ENCODE measurements around the gene GDF3. TPM values are rescaled to one million over a fixed set of nuclear protein-coding genes. Genes with fewer than 3 reads are reported as not detected.
"Not testable (repeated sequence)": the region's sequence is repeated elsewhere in the genome, so short reads cannot be mapped to it uniquely, and the experiment has no call there.

The GDF3 gene
- total and polyA plus RNA-seq, 9 of the 15 experiments (the other 6 are each of a cell fraction or from before 2014, with no cell fraction given): not detected

DNA sequence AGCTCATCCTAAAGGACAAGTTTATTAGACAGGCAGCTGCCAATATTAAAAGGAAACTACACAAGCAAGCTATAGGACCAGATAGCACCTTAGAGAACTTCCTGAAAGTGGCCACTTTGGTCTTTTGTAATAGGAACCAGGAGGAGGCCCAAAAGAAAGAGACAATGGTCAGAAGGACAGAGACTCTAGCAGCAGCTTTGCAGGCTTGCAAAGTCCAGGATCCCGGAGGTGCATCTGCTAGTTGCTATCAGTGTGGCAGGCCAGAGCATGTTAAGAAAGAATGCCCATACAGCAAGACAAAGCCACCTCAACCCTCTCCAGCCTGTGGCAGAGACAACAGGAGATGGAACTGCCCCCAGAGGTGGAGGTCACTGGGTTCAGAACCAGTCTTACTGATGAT lies 53.3 kb downstream of the GDF3 start:
- no peak for ATAC-seq
- Histone ChIP-seq H3K79me2 (ENCODE audit: control insufficient read depth, insufficient read depth, low read length) (no peaks in the 10 kb centered on the region), H3K4me2 (ENCODE audit: insufficient read depth, low read length) (no peak overlapping the region), H3K27ac (ENCODE audit: extremely low read depth, low read depth, low read length) (no peak overlapping the region), H3K9me1 (ENCODE audit: control insufficient read depth, insufficient read depth, low read length) (no peaks in the 10 kb centered on the region), H3K9me3 (replicated peaks; ENCODE audit: control insufficient read depth, insufficient read depth, low read depth, low read length) (no peaks in the 10 kb centered on the region), H3K27me3 (ENCODE audit: control insufficient read depth in 2 of 2, insufficient read depth in 2 of 2, low read length in 2 of 2) (no peaks in the 10 kb centered on the region), H2AFZ (ENCODE audit: low read depth, low read length) (no peak overlapping the region), H3K36me3 (ENCODE audit: control insufficient read depth, insufficient read depth, low read length) (no peaks in the 10 kb centered on the region), H4K20me1 (replicated peaks; ENCODE audit: control insufficient read depth, insufficient read depth, low read length) (no peaks in the 10 kb centered on the region), H3K4me3 (no peak overlapping the region), H3K9ac (ENCODE audit: insufficient read depth in 1 of 2, low read depth in 2 of 2, low read length in 2 of 2) (no peak overlapping the region), H3K4me1 (replicated peaks in 1 of 2; ENCODE audit: control insufficient read depth in 2 of 2, insufficient read depth in 2 of 2, low read length in 2 of 2) (no peaks in the 10 kb centered on the region; a peak in 1 of 5 replicates)
- BruUV-seq (replicated peaks): no TSS peak
- CTCF ChIA-PET (ENCODE audit: low intra/inter-chr PET ratio): interaction anchor here (0.6 kb wide), 1 partner anchor 291 kb away, joined by 3 read pairs; no protein-coding TSS in a partner anchor
- no peak for TF ChIP-seq ZBTB8A (IDR thresholded peaks at IDR 0.05; ENCODE audit: partially characterized antibody)
- TF ChIP-seq NFXL1 (CRISPR knock-in tag; IDR thresholded peaks at IDR 0.05): no peak
- TF ChIP-seq, protein P1, sequence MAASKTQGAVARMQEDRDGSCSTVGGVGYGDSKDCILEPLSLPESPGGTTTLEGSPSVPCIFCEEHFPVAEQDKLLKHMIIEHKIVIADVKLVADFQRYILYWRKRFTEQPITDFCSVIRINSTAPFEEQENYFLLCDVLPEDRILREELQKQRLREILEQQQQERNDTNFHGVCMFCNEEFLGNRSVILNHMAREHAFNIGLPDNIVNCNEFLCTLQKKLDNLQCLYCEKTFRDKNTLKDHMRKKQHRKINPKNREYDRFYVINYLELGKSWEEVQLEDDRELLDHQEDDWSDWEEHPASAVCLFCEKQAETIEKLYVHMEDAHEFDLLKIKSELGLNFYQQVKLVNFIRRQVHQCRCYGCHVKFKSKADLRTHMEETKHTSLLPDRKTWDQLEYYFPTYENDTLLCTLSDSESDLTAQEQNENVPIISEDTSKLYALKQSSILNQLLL (CRISPR knock-in tag; IDR thresholded peaks at IDR 0.05; ENCODE audit: borderline replicate concordance): no peak
- TF ChIP-seq ZNF146 (CRISPR knock-in tag; IDR thresholded peaks at IDR 0.05; ENCODE audit: unreplicated experiment): no peak
- TF ChIP-seq SMAD3 (CRISPR knock-in tag; conservative IDR thresholded peaks at IDR 0.05): no peak
- no peak for TF ChIP-seq NCOA6 (IDR thresholded peaks at IDR 0.05)
- TF ChIP-seq STAT5A (IDR thresholded peaks at IDR 0.05; ENCODE audit: borderline replicate concordance, low read length): no peak
- TF ChIP-seq EZH2 (IDR thresholded peaks at IDR 0.05; ENCODE audit: borderline replicate concordance, low read depth, low read length): no peak
- TF ChIP-seq, protein P2, sequence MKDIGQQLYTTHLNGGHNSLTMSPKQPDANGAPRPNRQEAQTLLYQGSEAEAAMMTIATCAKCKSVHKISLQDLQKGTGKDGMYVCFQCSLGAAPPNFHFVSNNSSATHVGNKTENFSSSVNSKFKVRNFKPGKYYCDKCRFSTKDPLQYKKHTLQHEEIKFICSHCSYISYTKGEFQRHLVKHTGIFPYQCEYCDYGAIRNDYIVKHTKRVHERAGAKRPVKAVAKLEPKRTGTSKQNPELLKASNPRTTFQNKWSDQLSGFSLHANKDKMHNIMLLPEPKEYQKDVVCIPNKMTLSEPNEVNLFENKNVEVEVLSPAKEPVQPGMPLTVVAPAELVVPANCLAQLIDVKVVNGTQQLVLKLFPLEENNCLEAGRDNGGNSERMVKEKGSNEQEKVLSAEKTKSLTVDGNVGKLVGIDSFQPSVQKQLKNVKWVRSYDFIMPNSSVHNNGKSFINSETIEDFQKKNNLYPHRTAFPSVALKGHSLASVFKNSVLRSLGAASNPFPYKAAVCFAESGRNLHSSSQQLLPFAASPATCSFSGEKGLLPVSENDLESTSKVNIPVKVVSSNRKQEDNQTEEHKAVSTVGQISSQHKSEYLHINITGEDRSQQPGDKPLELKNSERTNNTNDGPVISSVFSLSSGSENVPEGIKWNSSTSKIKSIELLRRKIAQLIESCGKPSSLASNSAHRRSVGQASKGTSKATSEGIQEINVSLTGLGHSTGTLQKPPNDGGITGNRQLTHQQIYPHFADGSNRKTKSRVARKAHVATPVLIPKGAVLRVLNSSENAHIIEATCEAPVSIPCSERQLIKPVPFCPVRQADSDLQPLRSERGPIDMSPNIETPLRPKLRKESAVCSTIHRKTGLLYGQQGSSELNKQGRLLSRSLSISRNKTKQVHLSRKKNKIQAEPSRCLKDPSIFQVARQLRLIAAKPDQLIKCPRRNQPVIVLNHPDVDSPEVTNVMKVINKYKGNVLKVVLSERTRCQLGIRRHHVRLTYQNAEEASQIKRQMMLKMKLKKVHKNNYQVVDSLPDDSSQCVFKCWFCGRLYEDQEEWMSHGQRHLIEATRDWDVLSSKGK (CRISPR knock-in tag; IDR thresholded peaks at IDR 0.05): no peak
- no peak for TF ChIP-seq RBM34 (IDR thresholded peaks at IDR 0.05; ENCODE audit: borderline replicate concordance, insufficient read depth, low read length)
- no peak for TF ChIP-seq ZNF408 (CRISPR knock-in tag; IDR thresholded peaks at IDR 0.05; ENCODE audit: low read depth)
- no peak for FAIRE-seq
- intact Hi-C loops (cut with micrococcal nuclease): loop anchor here (10.0 kb wide), 1 partner anchor 163 kb away; no protein-coding TSS in a partner anchor
- POLR2A ChIA-PET: no interaction called here
- in situ Hi-C loops (cut with MboI): no loop called here
- 10% methylated on average over 1 of the region's 1 CpG for WGBS (ENCODE audit: insufficient coverage, low coverage, missing lambda C conversion rate)
- DNase-seq (ENCODE audit: extremely low read depth in 1 of 4, low spot score in 3 of 4): no peak

DNA sequence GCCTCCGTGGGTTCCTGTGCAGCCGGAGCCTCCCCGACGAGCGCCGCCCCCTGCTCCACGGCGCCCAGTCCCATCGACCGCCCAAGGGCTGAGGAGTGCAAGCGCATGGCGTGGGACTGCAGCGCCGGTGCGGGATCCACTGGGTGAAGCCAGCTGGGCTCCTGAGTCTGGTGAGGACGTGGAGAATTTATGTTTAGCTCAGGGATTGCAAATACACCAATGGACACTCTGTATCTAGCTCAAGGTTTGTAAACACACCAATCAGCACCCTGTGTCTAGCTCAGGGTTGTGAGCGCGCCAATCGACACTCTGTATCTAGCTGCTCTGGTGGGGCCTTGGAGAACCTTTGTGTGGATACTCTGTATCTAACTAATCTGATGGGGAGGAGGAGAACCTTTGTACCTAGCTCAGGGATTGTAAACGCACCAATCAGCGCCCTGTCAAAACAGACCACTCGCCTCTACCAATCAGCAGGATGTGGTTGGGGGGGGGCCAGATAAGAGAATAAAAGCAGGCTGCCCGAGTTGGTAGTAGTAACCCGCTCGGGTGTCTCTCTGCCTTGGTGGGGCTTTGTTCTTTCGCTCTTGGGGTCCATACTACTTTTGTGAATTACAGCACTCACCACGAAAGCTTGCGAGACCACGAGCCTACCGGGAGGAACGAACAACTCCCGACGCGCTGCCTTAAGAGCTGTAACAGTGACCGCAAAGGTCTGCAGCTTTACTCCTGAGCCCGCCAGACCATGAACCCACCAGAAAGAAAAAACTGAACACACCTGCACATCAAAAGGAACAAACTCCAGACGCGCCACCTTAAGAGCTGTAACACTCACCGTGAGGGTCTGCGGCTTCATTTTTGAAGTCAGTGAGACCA lies 55.2 kb downstream of the GDF3 start:
- H3K4me1 ChIP-seq (replicated peaks in 1 of 2; ENCODE audit: control insufficient read depth in 2 of 2, insufficient read depth in 2 of 2, low read length in 2 of 2); H3K27ac ChIP-seq (ENCODE audit: extremely low read depth, low read depth, low read length); FAIRE-seq; H3K9me3 ChIP-seq (replicated peaks; ENCODE audit: control insufficient read depth, insufficient read depth, low read depth, low read length); H3K9ac ChIP-seq (ENCODE audit: insufficient read depth in 1 of 2, low read depth in 2 of 2, low read length in 2 of 2); H3K79me2 ChIP-seq (ENCODE audit: control insufficient read depth, insufficient read depth, low read length); ATAC-seq; POLR2A ChIA-PET; H4K20me1 ChIP-seq (replicated peaks; ENCODE audit: control insufficient read depth, insufficient read depth, low read length); CTCF ChIA-PET (ENCODE audit: low intra/inter-chr PET ratio); H3K36me3 ChIP-seq (ENCODE audit: control insufficient read depth, insufficient read depth, low read length); H3K4me3 ChIP-seq; H3K4me2 ChIP-seq (ENCODE audit: insufficient read depth, low read length); H3K9me1 ChIP-seq (ENCODE audit: control insufficient read depth, insufficient read depth, low read length); H3K27me3 ChIP-seq (ENCODE audit: control insufficient read depth in 2 of 2, insufficient read depth in 2 of 2, low read length in 2 of 2); in situ Hi-C loops (cut with MboI); H2AFZ ChIP-seq (ENCODE audit: low read depth, low read length); DNase-seq (ENCODE audit: extremely low read depth in 1 of 4, low spot score in 3 of 4); BruUV-seq (replicated peaks): not testable (repeated sequence)
- 65% methylated on average over 8 of the region's 40 CpGs for WGBS (ENCODE audit: insufficient coverage, low coverage, missing lambda C conversion rate)
- intact Hi-C loops (cut with micrococcal nuclease): loop anchor here (10.0 kb wide), 1 partner anchor 164 kb away; no protein-coding TSS in a partner anchor
